ENCODE measurements around the gene INIP.
"Not testable (repeated sequence)": the region's sequence is repeated elsewhere in the genome, so short reads cannot be mapped to it uniquely, and the experiment has no call there.

Gene INIP

GRCh38 chr9:112731971-112732370 lies 14.1 kb upstream of the INIP start:
- DNase-seq = no peak

GRCh38 chr9:112728401-112728800 lies 10.5 kb upstream of the INIP start:
- DNase-seq = no peak

- DNase-seq = no peak
Observed at GRCh38 chr9:112726428-112726827, 8.5 kb upstream of the INIP start.

GRCh38 chr9:112725961-112726360 lies 8.0 kb upstream of the INIP start:
- DNase-seq = no peak

GRCh38 chr9:112722749-112723148 lies 4.8 kb upstream of the INIP start:
- not testable (repeated sequence) for DNase-seq

GRCh38 chr9:112720113-112720780 lies 2.3 kb upstream of the INIP start:
- DNase-seq = no peak

GRCh38 chr9:112719696-112720095 lies 1.8 kb upstream of the INIP start:
- DNase-seq = no peak

GRCh38 chr9:112719241-112719691 lies 1.3 kb upstream of the INIP start:
- DNase-seq = no peak

GRCh38 chr9:112712678-112713077 lies 5.2 kb downstream of the INIP start:
- DNase-seq = no peak

GRCh38 chr9:112711050-112711689 lies 6.7 kb downstream of the INIP start:
- DNase-seq = no peak

GRCh38 chr9:112705768-112706427 lies 12.0 kb downstream of the INIP start:
- no peak for DNase-seq

- DNase-seq = no peak
Observed at GRCh38 chr9:112703304-112703703, 14.6 kb downstream of the INIP start.

- DNase-seq = no peak
Observed at GRCh38 chr9:112700085-112700484, 17.8 kb downstream of the INIP start.

GRCh38 chr9:112699230-112699629 lies 18.7 kb downstream of the INIP start:
- DNase-seq = no peak

- no peak for DNase-seq
Observed at GRCh38 chr9:112696461-112696860, 21.5 kb downstream of the INIP start.

- DNase-seq = no peak
Observed at GRCh38 chr9:112694706-112695555, 23.0 kb downstream of the INIP start.

GRCh38 chr9:112689161-112689740 lies 28.7 kb downstream of the INIP start:
- DNase-seq = no peak

- DNase-seq = no peak
Observed at GRCh38 chr9:112680731-112681402, 37.0 kb downstream of the INIP start.

- DNase-seq = no peak
Observed at GRCh38 chr9:112677040-112677439, 40.9 kb downstream of the INIP start.

GRCh38 chr9:112673221-112673620 lies 44.7 kb downstream of the INIP start:
- not testable (repeated sequence) for DNase-seq

- no peak for DNase-seq
Observed at GRCh38 chr9:112670991-112671625, 46.8 kb downstream of the INIP start.

- no peak for DNase-seq
Observed at GRCh38 chr9:112669326-112669725, 48.6 kb downstream of the INIP start.
